HG03135 (cell line): ENCODE results near the gene UCK1.

Experiments used
- ATAC-seq: cut with Tn5 transposase; IDR thresholded peaks from one replicate; pipeline ENCODE4 v1.9.1; 2021; ENCODE audit warnings: mild to moderate bottlenecking, moderate library complexity; ENCODE audit not compliant: unreplicated experiment

UCK1 gene

DNA sequence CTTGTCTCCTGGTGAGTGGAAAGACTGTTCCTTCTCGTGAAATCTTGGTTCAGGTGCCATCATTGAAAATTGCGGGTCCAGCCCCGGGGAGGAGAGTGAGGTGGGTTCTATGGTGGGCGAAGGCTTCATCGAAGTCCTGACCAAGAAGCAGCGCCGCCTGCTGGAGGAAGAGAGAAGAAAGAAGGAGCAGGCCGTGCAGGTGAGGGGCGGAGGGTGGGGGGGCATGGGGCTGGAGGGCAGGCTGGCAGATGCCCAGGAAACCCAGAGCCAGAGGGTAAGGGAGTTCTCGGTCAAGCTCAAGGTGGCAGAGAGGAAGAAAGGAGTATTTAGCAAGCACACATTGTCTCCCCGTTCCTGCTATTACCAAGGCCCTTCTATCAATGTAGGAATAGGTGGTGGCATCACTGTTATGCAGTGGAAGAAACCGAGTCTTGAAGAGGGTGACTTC is 52.6 kb downstream of the UCK1 start:
- ATAC-seq, result no peak

- ATAC-seq, result no peak
Observed at GRCh38 chr9:131477816-131478419, 53.1 kb downstream of the UCK1 start.

DNA sequence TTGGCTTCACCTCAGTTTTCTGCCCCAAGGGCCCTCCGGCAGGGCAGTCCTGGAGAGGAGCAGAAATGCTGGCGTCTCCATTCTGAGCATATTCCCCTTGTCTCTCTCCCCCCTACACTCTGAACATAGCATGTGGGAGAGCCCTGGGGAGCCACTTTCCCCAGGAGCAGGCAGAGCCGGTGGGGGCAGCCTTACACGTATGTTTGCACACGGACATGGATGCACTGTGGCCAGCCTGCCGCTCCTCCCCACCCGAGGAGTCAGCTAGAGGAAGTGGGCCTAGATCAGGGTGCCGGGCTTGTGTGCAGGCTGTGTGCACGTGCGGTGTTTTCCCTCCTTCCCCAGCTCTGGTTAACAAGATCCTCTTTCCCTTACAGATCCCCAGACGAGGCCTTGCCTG is 53.7 kb downstream of the UCK1 start:
- ATAC-seq, result no peak

DNA sequence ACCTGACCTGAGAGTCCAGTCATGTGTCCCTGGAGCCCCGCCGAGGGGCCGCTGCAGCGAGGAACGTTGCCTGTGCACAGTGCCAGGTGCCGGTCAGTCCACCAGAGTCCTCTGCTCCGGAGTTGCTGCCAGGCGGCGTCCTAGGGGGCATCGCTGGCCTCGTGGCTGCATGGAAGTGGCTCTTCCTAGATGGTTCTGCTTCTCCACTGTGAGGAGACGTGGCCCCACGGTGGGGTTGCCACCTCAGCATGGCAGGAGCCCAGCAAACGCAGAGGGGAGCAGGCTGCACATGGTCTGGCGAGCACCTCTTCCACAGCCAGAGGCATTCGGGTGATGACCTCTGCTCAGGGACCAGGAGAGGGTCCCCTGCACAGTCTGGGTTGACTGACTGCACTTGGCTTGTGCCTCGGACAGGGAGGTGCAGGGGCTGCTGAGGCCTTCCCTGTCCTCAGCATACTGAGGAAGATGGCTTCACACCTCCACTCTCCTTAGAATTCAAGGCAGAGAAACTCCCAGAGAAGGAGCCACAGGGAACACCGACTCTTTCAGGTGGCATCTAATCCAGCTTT is 54.2 kb downstream of the UCK1 start:
- no peak for ATAC-seq

DNA sequence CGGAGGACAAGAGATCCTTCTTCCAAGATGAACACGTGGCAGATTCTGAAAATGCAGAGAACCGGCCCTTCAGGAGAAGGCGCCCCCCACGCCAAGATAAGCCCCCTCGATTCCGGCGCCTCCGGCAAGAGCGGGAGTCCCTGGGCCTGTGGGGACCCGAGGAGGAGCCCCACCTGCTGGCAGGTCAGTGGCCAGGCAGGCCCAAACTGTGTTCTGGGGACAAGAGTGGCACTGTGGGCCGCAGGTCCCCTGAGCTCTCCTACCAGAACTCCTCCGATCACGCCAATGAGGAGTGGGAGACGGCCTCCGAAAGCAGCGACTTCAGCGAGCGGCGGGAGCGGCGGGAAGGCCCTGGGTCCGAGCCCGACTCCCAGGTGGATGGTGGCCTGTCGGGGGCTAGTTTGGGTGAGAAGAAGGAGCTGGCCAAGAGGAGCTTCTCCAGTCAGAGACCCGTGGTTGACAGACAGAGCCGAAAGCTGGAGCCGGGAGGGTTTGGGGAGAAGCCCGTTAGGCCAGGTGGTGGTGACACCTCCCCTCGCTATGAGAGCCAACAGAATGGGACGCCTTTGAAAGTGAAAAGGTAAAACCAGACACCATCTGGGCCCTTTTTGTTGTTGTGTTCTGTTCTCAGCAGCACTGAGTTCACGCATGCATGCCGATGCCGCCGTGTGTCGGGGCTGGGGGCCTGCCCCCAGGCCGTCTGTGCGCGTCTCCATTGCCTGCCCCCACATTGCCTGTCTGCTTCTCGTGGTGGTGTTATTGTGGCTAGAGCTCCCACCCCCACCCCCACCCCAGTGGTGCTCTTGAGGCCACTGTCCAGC is 54.9 kb downstream of the UCK1 start:
- ATAC-seq, result no peak

DNA sequence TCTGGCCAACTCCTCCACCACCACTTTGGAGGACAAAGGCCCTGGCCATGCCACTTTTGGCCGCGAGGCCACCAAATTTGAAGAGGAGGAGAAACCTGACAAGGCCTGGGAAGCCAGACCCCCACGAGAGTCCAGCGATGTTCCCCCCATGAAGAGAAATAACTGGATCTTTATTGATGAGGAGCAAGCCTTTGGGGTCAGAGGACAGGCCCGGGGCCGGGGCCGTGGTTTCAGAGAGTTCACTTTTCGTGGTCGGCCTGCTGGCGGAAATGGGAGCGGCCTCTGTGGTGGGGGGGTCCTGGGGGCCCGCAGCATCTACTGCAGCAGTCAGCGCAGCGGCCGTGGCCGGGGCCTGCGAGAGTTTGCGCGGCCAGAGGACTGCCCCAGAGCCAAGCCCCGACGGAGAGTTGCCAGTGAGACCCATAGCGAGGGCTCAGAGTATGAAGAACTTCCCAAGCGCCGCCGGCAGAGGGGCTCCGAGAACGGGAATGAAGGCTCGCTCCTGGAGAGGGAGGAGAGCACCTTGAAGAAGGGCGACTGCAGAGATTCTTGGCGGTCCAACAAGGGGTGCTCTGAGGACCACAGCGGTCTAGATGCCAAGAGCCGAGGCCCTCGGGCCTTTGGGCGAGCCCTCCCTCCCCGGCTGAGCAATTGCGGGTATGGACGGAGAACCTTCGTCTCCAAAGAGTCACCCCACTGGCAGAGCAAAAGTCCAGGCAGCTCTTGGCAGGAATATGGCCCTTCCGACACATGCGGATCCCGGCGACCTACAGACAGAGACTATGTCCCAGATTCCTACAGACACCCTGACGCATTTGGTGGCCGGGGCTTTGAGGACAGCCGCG is 55.7 kb downstream of the UCK1 start:
- no peak for ATAC-seq

- ATAC-seq, result no peak
Observed at GRCh38 chr9:131474711-131475110, 56.4 kb downstream of the UCK1 start.

DNA sequence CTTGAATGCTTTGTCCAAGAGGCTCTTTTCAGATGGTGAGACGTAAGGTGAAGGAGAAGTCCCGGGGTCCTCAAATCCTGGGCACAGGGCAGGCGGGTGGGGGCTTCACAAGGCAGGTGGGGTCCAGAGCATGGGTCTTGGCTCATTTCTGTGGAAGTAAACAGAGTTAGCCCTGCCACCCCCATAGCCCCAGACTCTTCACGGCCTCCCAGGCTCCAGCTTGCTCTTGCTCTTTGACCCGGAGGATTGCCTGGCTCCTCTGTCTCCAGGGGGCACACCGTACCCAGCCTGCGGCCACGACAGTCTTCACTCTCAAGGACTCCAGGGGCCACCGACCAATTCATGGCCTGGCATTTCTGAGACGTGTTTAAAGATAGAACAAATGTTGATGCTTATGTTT is 57.2 kb downstream of the UCK1 start:
- ATAC-seq, result no peak
